ENCODE results near the gene CREBBP. TPM values are rescaled to one million over a fixed set of nuclear protein-coding genes. Genes with fewer than 3 reads are reported as not detected.

Gene CREBBP
- total RNA-seq, 1 donor = 28.2 TPM

GRCh38 chr16:3773663-3774062, 106.8 kb downstream of the CREBBP start:
- no peaks in the 10 kb centered on the region for H3K9me3 ChIP-seq (ENCODE audit: low read depth, low read length)
- DNase-seq (ENCODE audit: insufficient read length, low spot score, missing footprints) = no peak
- peaks cover 26% of the 10 kb centered on the region for H3K4me1 ChIP-seq (ENCODE audit: insufficient read depth, low read length)
- no peak for TF ChIP-seq CTCF (IDR thresholded peaks at IDR 0.05; ENCODE audit: extremely low read depth, low read depth, low read length)
- H3K36me3 ChIP-seq (ENCODE audit: insufficient read depth, low read length) = peaks cover 84% of the 10 kb centered on the region
- peaks cover 51% of the 10 kb centered on the region for H4K20me1 ChIP-seq (ENCODE audit: insufficient read depth, low read length)
- no peak overlapping the region for H3K4me2 ChIP-seq (ENCODE audit: insufficient read depth, low read length)
- H3K4me3 ChIP-seq (ENCODE audit: insufficient read depth, low read length) = no peak overlapping the region
- H3K79me2 ChIP-seq (ENCODE audit: insufficient read depth, low read length) = peaks cover 18% of the 10 kb centered on the region
- H3K27me3 ChIP-seq (ENCODE audit: insufficient read depth, low read length) = no peaks in the 10 kb centered on the region
- no peak overlapping the region for H3K27ac ChIP-seq (ENCODE audit: low read depth, low read length)
- no peak overlapping the region for H2AFZ ChIP-seq (ENCODE audit: low read length)

- peaks cover 26% of the 10 kb centered on the region for H3K4me1 ChIP-seq (ENCODE audit: insufficient read depth, low read length)
- peaks cover 88% of the 10 kb centered on the region for H3K36me3 ChIP-seq (ENCODE audit: insufficient read depth, low read length)
- H4K20me1 ChIP-seq (ENCODE audit: insufficient read depth, low read length) = peaks cover 46% of the 10 kb centered on the region
- H3K79me2 ChIP-seq (ENCODE audit: insufficient read depth, low read length) = peaks cover 25% of the 10 kb centered on the region
- H2AFZ ChIP-seq (ENCODE audit: low read length) = no peak overlapping the region
- no peak overlapping the region for H3K4me2 ChIP-seq (ENCODE audit: insufficient read depth, low read length)
- no peak overlapping the region for H3K4me3 ChIP-seq (ENCODE audit: insufficient read depth, low read length)
- TF ChIP-seq CTCF (IDR thresholded peaks at IDR 0.05; ENCODE audit: extremely low read depth, low read depth, low read length) = no peak
- no peak overlapping the region for H3K27ac ChIP-seq (ENCODE audit: low read depth, low read length)
- no peaks in the 10 kb centered on the region for H3K27me3 ChIP-seq (ENCODE audit: insufficient read depth, low read length)
- DNase-seq (ENCODE audit: insufficient read length, low spot score, missing footprints) = no peak
- H3K9me3 ChIP-seq (ENCODE audit: low read depth, low read length) = no peaks in the 10 kb centered on the region
Measured at GRCh38 chr16:3771513-3771912, 109.0 kb downstream of the CREBBP start.

GRCh38 chr16:3770530-3770929, 110.0 kb downstream of the CREBBP start:
- Histone ChIP-seq H3K9me3 (ENCODE audit: low read depth, low read length) (no peaks in the 10 kb centered on the region), H3K4me1 (ENCODE audit: insufficient read depth, low read length) (peaks cover 26% of the 10 kb centered on the region), H3K4me3 (ENCODE audit: insufficient read depth, low read length) (no peak overlapping the region), H3K27ac (ENCODE audit: low read depth, low read length) (no peak overlapping the region), H2AFZ (ENCODE audit: low read length) (no peak overlapping the region), H3K27me3 (ENCODE audit: insufficient read depth, low read length) (no peaks in the 10 kb centered on the region), H3K79me2 (ENCODE audit: insufficient read depth, low read length) (peaks cover 31% of the 10 kb centered on the region), H3K36me3 (ENCODE audit: insufficient read depth, low read length) (peaks cover 90% of the 10 kb centered on the region), H4K20me1 (ENCODE audit: insufficient read depth, low read length) (peaks cover 39% of the 10 kb centered on the region), H3K4me2 (ENCODE audit: insufficient read depth, low read length) (no peak overlapping the region)
- no peak for TF ChIP-seq CTCF (IDR thresholded peaks at IDR 0.05; ENCODE audit: extremely low read depth, low read depth, low read length)
- no peak for DNase-seq (ENCODE audit: insufficient read length, low spot score, missing footprints)

GRCh38 chr16:3769942-3770341, 110.6 kb downstream of the CREBBP start:
- Histone ChIP-seq H3K27me3 (ENCODE audit: insufficient read depth, low read length) (no peaks in the 10 kb centered on the region), H3K4me2 (ENCODE audit: insufficient read depth, low read length) (no peak overlapping the region), H3K36me3 (ENCODE audit: insufficient read depth, low read length) (peaks cover 88% of the 10 kb centered on the region), H3K9me3 (ENCODE audit: low read depth, low read length) (no peaks in the 10 kb centered on the region), H3K27ac (ENCODE audit: low read depth, low read length) (no peak overlapping the region), H3K4me3 (ENCODE audit: insufficient read depth, low read length) (no peak overlapping the region), H3K79me2 (ENCODE audit: insufficient read depth, low read length) (peaks cover 30% of the 10 kb centered on the region), H3K4me1 (ENCODE audit: insufficient read depth, low read length) (peaks cover 23% of the 10 kb centered on the region), H4K20me1 (ENCODE audit: insufficient read depth, low read length) (peaks cover 33% of the 10 kb centered on the region), H2AFZ (ENCODE audit: low read length) (no peak overlapping the region)
- TF ChIP-seq CTCF (IDR thresholded peaks at IDR 0.05; ENCODE audit: extremely low read depth, low read depth, low read length) = no peak
- no peak for DNase-seq (ENCODE audit: insufficient read length, low spot score, missing footprints)

All from osteoblast (primary cell).